Adrenal gland (tissue), 5 donors: ENCODE data around the gene TSSK2.

Source experiments
- CTCF ChIP-seq, 6 experiments: fragments of 450-650 bp in 4 of 6; fragments of 200-600 bp in 2 of 6; sonication (generic) in 1 of 6; IDR thresholded peaks; 1 replicate in 5 of 6; 2 replicates in 1 of 6; pipeline versions ENCODE4 v1.5.1 to v1.8.0; 2016 to 2021; ENCODE audit warnings: antibody characterized with exemption in 6 of 6, mild to moderate bottlenecking in 2 of 6, moderate library complexity in 1 of 6
- POLR2A ChIP-seq, 2 donors: fragments of 450-650 bp; IDR thresholded peaks; one replicate each; pipeline ENCODE4 v1.6.1; 2017; ENCODE audit warnings: antibody characterized with exemption in 2 of 2, mild to moderate bottlenecking in 2 of 2, moderate library complexity in 1 of 2
- donor health status: DM: no; HTN: no; CAD: no.

GRCh38 chr22:19132693-19133400 lies 1.7 kb downstream of the TSSK2 start:
- TF ChIP-seq CTCF (IDR thresholded peaks at IDR 0.05) (no peak), POLR2A (IDR thresholded peaks at IDR 0.05) (no peak)
